Upper lobe of left lung (tissue), 4 donors: ENCODE results near the gene UBE2E2.

Source experiments
- EP300 ChIP-seq, 4 donors: sonication (generic); formaldehyde crosslinking; IDR thresholded peaks; one replicate each; pipeline ENCODE4 v1.5.1; 2017; ENCODE audit warnings: antibody characterized with exemption in 4 of 4, control low read depth in 2 of 4
- POLR2A ChIP-seq, 4 donors: fragments of 450-650 bp; IDR thresholded peaks; one replicate each; pipeline ENCODE4 v1.5.1; 2016 to 2017; ENCODE audit warnings: antibody characterized with exemption in 4 of 4, mild to moderate bottlenecking in 2 of 4
- POLR2AphosphoS5 ChIP-seq, 2 donors: sonication (generic); formaldehyde crosslinking; IDR thresholded peaks; one replicate each; pipeline ENCODE4 v1.5.1; 2017; ENCODE audit warnings: antibody characterized with exemption in 2 of 2
- TF ChIP-seq, protein P1 (sequence below), 6 experiments: fragments of 450-650 bp in 4 of 6; fragments of 200-600 bp in 2 of 6; sonication (generic) in 2 of 6; IDR thresholded peaks; one replicate each; pipeline ENCODE4 v1.5.1; 2016 to 2019; ENCODE audit warnings: antibody characterized with exemption in 6 of 6

DNA sequence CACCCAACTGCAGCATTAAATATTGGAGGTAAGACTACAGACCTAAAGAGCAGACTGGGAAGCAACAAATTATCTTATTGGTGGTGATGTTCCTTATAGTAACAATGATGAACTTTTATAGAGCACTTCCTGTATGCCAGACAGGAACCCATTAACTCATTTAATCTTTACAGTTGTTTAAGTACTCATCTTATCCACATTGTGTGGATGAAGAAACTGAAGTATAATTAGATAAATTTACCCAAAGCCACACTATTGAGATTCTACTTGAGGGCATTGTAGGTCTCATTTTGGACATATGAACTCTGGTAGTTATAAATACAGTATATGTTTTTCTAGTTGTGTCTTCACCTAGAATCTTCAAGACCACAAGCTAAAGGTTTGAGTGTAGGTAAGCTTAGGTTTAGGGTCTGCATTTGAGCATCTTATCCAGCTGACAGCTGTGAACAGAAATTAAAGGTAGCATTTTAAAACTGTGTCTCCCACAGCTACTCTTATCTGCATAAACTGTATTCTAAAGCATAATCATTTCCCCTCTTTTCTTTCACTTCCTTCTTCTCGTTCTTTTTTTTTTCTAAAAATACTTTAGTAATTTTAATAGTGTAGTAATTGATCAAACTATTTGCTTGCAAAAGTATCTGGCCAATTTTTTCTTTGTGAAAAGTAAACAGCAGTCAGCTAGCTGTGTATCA, 138.2 kb downstream of the UBE2E2 start:
- TF ChIP-seq EP300 (IDR thresholded peaks at IDR 0.05) (no peak), POLR2A (IDR thresholded peaks at IDR 0.05) (no peak), POLR2AphosphoS5 (IDR thresholded peaks at IDR 0.05) (no peak)
- TF ChIP-seq, protein P1, sequence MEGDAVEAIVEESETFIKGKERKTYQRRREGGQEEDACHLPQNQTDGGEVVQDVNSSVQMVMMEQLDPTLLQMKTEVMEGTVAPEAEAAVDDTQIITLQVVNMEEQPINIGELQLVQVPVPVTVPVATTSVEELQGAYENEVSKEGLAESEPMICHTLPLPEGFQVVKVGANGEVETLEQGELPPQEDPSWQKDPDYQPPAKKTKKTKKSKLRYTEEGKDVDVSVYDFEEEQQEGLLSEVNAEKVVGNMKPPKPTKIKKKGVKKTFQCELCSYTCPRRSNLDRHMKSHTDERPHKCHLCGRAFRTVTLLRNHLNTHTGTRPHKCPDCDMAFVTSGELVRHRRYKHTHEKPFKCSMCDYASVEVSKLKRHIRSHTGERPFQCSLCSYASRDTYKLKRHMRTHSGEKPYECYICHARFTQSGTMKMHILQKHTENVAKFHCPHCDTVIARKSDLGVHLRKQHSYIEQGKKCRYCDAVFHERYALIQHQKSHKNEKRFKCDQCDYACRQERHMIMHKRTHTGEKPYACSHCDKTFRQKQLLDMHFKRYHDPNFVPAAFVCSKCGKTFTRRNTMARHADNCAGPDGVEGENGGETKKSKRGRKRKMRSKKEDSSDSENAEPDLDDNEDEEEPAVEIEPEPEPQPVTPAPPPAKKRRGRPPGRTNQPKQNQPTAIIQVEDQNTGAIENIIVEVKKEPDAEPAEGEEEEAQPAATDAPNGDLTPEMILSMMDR (IDR thresholded peaks at IDR 0.05), result no peak
